GM21528 (cell line): ENCODE results near the gene VDAC2.

ENCODE experiments used
- ATAC-seq: cut with Tn5 transposase; IDR thresholded peaks from one replicate; pipeline ENCODE4 v1.9.1; 2021; ENCODE audit warnings: mild to moderate bottlenecking, moderate library complexity; ENCODE audit not compliant: unreplicated experiment, low FRiP score

The VDAC2 gene

GRCh38 chr10:75246506-75246905 lies 35.9 kb downstream of the VDAC2 start:
- no peak for ATAC-seq

DNA sequence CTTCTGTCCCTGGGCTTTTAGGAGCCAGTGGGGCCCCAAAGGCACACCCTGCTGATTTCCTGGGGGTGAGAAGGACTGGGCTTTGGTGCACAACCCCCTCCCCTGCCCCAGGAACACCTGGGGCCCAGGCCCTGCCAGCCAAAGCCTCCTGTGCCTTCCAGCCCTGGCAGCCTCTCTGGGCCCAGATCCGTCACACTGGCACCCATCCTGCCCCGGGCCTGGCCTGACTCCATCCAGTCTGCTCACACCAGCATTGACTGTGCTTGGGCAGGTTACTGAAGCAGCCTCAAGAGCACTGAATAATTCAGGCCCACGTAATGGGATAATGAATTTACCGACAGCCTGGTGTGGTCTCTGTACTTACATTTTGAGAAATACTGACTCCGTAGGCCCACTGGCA lies 37.2 kb downstream of the VDAC2 start:
- ATAC-seq = no peak

DNA sequence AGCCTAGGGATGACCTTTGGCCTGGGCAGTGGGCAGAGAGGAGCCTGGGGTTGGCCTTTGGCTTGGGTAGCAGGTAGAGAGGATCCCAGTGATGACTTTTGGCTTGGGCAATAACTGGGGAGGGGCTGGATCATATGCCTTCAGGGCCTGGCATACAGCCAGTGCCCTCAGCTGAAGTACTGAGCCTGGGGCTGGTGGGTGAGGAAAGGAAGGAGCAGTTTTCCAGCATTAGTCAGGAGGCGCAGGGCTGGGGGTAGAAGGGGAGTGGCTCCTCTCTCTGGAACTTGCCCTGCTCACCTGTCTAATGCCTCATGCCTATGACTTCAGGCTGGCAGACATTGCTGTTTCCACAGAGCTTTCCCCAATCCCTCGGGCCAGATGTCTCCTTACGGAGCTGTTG lies 40.3 kb downstream of the VDAC2 start:
- ATAC-seq = no peak

GRCh38 chr10:75253281-75254220 lies 43.0 kb downstream of the VDAC2 start:
- no peak for ATAC-seq

GRCh38 chr10:75254739-75255138 lies 44.1 kb downstream of the VDAC2 start:
- ATAC-seq = no peak

DNA sequence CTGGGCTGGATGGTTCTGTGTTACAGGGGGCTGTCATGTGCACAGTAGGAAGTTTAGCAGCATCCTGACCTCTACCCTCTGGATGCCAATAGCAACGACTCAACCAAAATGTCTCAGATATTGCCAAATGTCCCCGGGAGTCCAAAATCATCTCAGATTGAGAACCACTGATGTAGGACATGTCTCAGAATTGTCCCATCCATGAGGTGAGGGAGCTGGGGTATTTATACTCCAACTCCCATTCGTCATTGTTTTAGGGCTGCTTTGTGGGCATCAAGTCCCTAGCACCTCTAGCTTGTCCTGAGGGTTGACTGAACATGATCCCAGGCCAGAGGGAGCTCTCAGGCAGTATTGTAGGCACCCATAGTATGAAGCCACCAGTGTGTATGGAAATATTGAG lies 50.4 kb downstream of the VDAC2 start:
- ATAC-seq = no peak

- ATAC-seq = no peak
These were observed 51.5 kb downstream of the VDAC2 start for GRCh38 chr10:75261813-75262705.

DNA sequence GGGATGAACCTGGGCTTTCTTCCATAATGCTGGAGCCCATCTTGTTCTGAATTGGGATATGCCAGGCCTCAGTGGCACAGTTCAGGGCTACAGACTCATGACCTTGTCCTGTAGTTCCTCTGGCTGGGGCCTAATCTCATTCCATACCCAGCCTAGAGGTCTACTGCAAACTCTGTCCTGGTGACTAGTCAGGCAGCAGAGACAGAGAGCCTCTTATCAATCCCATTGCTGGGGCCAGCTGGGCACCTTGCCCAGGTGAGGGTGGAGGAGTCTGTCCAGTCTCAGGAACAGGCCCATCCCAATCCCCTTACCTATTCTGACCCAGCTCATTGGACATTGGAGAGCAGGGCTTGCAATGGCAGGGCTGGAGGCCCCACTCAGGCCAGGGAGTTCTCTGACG lies 53.2 kb downstream of the VDAC2 start:
- no peak for ATAC-seq

DNA sequence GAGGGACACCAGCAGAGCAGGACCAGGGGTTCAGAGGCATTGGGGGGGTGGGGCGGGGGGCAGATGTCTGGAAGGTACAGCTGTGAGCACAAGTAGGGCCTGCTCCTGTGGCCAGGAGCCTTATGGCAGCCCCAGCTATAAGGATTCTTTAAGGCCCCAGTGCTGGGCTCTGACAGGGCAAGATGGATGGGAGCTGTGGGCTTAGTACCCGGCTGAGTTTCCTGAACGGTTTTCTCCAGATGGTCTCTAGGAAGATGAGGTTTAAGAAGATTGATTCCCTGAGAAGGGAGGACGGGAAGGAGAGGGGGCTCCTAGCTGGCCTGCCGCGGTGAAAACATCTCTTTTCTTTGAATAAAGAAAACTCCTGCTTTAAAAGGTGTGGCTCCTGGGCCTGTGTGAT lies 55.3 kb downstream of the VDAC2 start:
- ATAC-seq = no peak

DNA sequence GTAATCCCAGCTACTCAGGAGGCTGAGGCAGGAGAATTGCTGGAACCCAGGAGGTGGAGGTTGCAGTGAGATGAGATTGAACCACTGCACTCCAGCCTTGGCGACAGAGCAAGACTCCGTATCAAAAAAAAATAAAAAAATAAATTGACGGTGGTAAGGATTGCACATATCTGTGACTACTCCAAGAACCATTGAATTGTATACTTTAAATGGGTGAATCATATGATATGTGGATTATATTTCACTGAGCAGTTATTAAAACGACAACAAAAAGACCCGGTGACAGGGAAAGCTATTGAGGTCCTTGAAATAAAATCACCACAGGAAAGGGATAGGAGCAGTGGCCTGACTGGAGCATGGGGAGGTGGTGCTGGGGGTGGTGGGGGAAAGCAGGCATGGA lies 56.3 kb downstream of the VDAC2 start:
- ATAC-seq = no peak

DNA sequence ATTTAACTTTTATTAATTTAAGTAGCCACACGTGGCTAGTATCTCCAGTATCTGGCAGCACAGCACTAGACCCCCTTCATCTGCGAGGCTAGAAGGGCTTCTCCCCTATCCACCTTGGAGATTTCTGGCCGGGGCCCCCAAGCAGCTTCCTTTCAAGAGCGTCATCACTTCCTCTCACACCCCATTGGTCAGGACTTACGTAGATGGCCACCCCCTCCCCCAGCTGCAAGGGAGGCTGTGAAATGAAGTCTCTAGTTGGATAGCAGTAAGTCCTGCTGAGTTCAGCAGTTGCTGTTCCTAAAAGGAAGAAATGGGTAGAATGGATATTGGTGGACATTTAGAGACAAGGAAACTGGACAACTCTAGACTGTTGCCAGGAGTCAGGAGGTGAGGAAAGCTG lies 59.0 kb downstream of the VDAC2 start:
- no peak for ATAC-seq

DNA sequence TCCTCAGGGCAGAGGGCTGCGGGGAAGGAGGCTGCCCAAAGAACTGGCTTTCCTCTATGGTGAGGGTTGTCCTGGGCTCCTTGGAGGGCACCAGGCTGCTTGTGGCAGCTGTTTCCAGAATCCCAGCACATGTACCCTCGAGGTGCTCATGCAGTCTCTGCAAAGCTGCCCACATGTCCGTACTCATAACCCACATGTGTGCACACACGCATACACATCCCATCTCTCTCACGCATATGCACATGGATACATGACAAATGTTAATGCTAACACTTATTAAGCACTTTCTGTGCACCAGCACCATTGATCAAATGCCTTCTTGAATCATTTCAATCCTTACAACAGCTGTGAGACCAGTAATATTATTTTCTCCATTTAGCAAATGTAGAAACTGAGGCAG lies 61.5 kb downstream of the VDAC2 start:
- ATAC-seq = no peak

GRCh38 chr10:75272896-75273295 lies 62.3 kb downstream of the VDAC2 start:
- no peak for ATAC-seq

DNA sequence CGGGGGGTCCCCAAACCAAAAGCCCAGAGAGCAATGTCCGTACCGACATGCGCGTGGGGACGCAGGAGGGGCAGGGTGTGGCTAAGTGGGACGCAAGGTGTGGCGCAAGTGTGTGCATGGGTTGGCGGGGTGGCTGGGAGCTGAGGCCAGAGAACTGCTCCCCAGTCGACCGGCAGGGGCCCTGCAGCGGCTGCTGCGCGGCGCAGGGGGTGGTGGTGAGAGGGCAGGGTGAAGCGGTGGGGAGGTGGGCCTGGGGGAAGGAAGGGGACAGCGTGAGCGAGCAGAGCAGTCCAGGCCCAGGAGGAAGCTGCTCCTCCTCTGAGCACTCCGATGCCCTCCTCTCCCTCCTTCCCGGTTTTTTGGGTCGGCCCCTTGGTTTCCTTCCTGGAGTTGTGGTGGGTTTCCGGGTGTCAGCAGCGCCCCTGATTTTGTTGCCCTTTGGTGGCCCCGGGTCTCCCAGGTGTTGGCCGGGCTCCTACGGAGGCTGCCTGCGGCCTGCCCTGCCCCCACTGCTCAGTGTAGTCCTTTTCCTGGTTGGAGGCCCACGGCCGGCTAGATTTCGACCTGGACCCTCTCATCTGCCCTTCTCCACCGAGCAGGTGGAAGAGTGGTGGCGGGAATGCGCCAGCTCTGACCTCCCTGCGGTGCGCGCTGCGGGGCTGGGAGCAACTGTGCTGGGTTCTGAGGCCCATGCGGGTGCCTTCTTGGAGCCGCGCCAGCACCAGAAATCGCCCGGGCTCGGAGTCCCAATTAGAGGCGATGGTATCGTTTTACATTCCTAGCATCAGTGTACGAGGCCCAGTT lies 65.7 kb downstream of the VDAC2 start:
- no peak for ATAC-seq

GRCh38 chr10:75280236-75280635 lies 69.6 kb downstream of the VDAC2 start:
- ATAC-seq = no peak
